MM.1S (cell line): Measurements from ENCODE around the gene SLC35E2B.

Experiments used
- CTCF ChIP-seq: fragments of 300-600 bp; sonication (generic); IDR thresholded peaks from 2 replicates; pipeline ENCODE4 v1.5.1; 2016; ENCODE audit warnings: antibody characterized with exemption, low read length, mixed read lengths
- EZH2phosphoT487 ChIP-seq: fragments of 300-600 bp; sonication (generic); IDR thresholded peaks from 2 replicates; pipeline ENCODE4 v1.6.1; 2018; ENCODE audit warnings: antibody characterized with exemption, low read length

- no peak for TF ChIP-seq CTCF
- TF ChIP-seq EZH2phosphoT487, result no peak
These were observed 38.3 kb upstream of the SLC35E2B start for GRCh38 chr1:1730870-1731269.
